Skeletal muscle satellite cell (primary cell): Measurements from ENCODE around the gene FER. TPM values are rescaled to one million over a fixed set of nuclear protein-coding genes. Genes with fewer than 3 reads are reported as not detected.
"Not testable (repeated sequence)": the region's sequence is repeated elsewhere in the genome, so short reads cannot be mapped to it uniquely, and the experiment has no call there.

Experiments
- H3K27me3 ChIP-seq: 2 replicates; pipeline ENCODE4 v1.7.0; 2013; ENCODE audit warnings: low read length; ENCODE audit not compliant: control insufficient read depth, insufficient read depth
- H3K36me3 ChIP-seq: 2 replicates; pipeline ENCODE4 v1.7.0; 2013; ENCODE audit warnings: mild to moderate bottlenecking, control low read depth, low read length; ENCODE audit not compliant: insufficient read depth
- H3K4me1 ChIP-seq: 2 replicates; pipeline ENCODE4 v1.7.0; 2013; ENCODE audit warnings: low read length; ENCODE audit not compliant: control insufficient read depth, insufficient read depth
- H3K4me2 ChIP-seq: 2 replicates; pipeline ENCODE4 v1.7.0; 2013; ENCODE audit warnings: mild to moderate bottlenecking, low read length
- H3K4me3 ChIP-seq: 2 replicates; pipeline ENCODE4 v1.7.0; 2013; ENCODE audit warnings: low read length
- H3K9ac ChIP-seq: 2 replicates; pipeline ENCODE4 v1.7.0; 2013; ENCODE audit warnings: mild to moderate bottlenecking, low read depth, low read length, moderate library complexity
- H3K9me3 ChIP-seq: replicated peaks from 2 replicates; pipeline ENCODE4 v1.7.0; 2013; ENCODE audit warnings: mild to moderate bottlenecking, control low read depth, low read length
- total RNA-seq: library from RNA; depleted of rRNA; stranded (reverse); fragments of >200 nt; gene quantifications from 2 replicates; pipeline ENCODE4 v1.2.3, GENCODE V29; 2012; rRNA removed

FER gene
- 20.3 and 20.8 TPM in 2 replicates for total RNA-seq

- no peaks in the 10 kb centered on the region for H3K9me3 ChIP-seq
- H3K36me3 ChIP-seq: no peaks in the 10 kb centered on the region
- no peaks in the 10 kb centered on the region for H3K27me3 ChIP-seq
Measured at GRCh38 chr5:108747774-108748400, at the start of gene FER. Gene FER (plus strand): TSS chr5:108747897. CDS start chr5:108798183, 50,286 bp downstream.

DNA sequence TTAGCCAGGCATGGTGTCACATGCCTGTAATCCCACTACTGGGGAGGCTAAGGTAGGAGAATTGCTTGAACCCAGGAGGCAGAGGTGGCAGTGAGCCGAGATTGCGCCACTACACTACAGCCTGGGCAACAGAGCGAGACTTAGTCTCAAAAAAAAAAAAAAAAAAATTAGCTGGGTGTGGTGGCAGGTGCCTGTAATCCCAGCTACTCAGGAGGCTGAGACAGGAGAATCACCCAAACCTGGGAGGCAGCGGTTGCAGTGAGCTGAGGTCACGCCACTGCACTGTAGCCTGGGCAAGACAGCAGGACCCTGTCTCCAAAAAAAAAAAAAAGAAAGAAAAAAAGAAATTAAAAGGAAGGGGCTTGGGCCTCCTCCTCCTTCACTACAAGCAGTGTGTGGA lies 47.3 kb upstream of the FER start:
- not testable (repeated sequence) for H3K36me3 ChIP-seq, H3K27me3 ChIP-seq, H3K4me1 ChIP-seq, H3K9me3 ChIP-seq, H3K9ac ChIP-seq, H3K4me2 ChIP-seq, H3K4me3 ChIP-seq

More at GRCh38 chr5:108747774-108748400, at the start of gene FER:
- H3K4me2 ChIP-seq: peak within 1 kb of the TSS; percentile 93
- H3K4me1 ChIP-seq: peaks cover 30% of the 10 kb centered on the region
- H3K9ac ChIP-seq: peak within 1 kb of the TSS; percentile 98
- H3K4me3 ChIP-seq: peak within 1 kb of the TSS; percentile 87

GRCh38 chr5:108700930-108701329 lies 46.8 kb upstream of the FER start:
- no peaks in the 10 kb centered on the region for H3K27me3 ChIP-seq
- H3K4me1 ChIP-seq: no peaks in the 10 kb centered on the region
- no peak overlapping the region for H3K4me3 ChIP-seq
- H3K9ac ChIP-seq: no peak overlapping the region
- H3K9me3 ChIP-seq: no peaks in the 10 kb centered on the region
- H3K36me3 ChIP-seq: no peaks in the 10 kb centered on the region
- no peak overlapping the region for H3K4me2 ChIP-seq

DNA sequence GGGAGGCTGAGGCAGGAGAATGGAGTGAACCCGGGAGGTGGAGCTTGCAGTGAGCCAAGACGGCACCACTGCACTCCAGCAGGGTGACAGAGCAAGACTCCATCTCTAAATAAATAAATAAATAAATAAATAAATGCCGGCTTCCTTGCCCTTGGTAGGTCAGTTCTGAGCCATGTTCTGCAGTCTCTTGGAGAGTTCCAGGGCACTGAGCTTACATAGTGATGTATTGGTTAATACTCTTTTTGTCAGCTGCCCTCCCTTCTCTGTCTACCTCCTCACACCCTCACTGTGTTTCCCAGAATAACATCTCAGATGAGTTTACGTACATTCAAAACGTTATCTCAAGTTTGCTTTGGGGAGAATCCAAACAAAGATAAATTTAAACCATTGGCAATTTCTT lies 45.2 kb upstream of the FER start:
- H3K9ac ChIP-seq: no peak overlapping the region
- no peak overlapping the region for H3K4me3 ChIP-seq
- no peaks in the 10 kb centered on the region for H3K36me3 ChIP-seq

GRCh38 chr5:108703313-108703712 lies 44.4 kb upstream of the FER start:
- Histone ChIP-seq H3K9me3 (no peaks in the 10 kb centered on the region), H3K4me2 (no peak overlapping the region), H3K4me1 (no peaks in the 10 kb centered on the region), H3K36me3 (no peaks in the 10 kb centered on the region), H3K27me3 (no peaks in the 10 kb centered on the region), H3K4me3 (no peak overlapping the region), H3K9ac (no peak overlapping the region)

More for the DNA sequence above, 45.2 kb upstream of the FER start:
- no peaks in the 10 kb centered on the region for H3K9me3 ChIP-seq
- no peak overlapping the region for H3K4me2 ChIP-seq
- H3K27me3 ChIP-seq: no peaks in the 10 kb centered on the region
- no peaks in the 10 kb centered on the region for H3K4me1 ChIP-seq

DNA sequence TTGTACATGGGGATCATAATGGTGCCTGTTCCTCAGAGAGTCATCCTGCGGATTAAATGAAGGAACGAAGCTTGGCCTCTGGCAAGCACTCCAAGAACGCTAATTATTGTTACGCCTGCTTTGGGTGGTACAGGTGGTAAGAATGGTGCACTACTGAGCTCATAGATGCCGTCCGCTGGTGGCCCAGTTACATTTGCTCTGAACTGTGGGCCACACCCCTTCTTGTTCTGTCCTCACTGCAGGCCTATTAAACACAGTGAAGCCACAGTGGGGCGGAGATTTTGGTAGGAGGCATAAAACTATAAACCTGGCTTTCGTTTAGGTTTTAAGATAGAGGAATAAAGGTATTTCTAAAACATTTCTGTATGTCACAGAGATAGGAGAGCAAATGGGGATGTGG lies 40.6 kb upstream of the FER start:
- Histone ChIP-seq H3K4me1 (no peaks in the 10 kb centered on the region), H3K27me3 (no peaks in the 10 kb centered on the region), H3K4me3 (no peak overlapping the region), H3K4me2 (no peak overlapping the region), H3K36me3 (no peaks in the 10 kb centered on the region), H3K9me3 (no peaks in the 10 kb centered on the region), H3K9ac (no peak overlapping the region)

DNA sequence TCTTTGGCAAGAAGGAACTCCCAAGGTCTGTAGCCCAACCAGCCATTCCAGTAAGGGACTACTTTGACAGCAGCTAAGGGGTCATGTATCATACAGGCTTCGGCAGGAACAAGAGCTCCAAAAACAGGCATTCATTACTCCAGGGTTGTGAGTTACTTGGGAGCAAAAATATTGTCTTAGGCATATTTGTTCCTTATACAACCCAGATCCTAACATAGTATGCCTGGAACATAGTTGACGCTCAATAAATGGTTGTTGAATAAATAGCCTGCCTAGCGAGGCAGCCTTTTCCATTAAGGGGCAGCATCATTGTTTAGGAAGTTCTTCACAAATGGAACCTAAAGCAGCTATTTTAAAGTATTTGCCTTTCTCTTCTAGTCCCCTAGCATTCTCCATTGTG lies 35.8 kb upstream of the FER start:
- H3K36me3 ChIP-seq: no peaks in the 10 kb centered on the region
- H3K9me3 ChIP-seq: no peaks in the 10 kb centered on the region
- H3K4me3 ChIP-seq: no peak overlapping the region
- no peaks in the 10 kb centered on the region for H3K4me1 ChIP-seq
- no peaks in the 10 kb centered on the region for H3K27me3 ChIP-seq
- no peak overlapping the region for H3K9ac ChIP-seq
- H3K4me2 ChIP-seq: no peak overlapping the region

DNA sequence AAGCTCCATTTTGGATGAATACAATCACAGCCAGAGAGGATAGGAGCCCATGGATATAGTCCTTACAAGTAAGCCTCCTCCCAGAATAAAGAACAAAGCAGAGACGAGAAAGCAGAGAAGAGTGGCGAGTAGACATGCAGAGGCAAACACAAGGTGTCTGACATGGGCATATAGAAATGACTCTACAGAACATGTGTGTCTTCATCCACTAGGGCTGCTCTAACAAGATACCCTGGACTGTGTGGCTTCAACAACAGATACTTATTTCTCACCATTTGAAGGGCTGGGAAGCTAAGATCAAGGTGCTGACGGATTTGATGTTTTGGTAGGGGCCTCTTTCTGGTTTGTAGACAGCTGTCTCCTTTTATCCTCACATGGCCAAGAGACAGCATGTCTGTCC lies 32.3 kb upstream of the FER start:
- Histone ChIP-seq H3K9ac (no peak overlapping the region), H3K4me1 (no peaks in the 10 kb centered on the region), H3K4me2 (no peak overlapping the region), H3K4me3 (no peak overlapping the region), H3K36me3 (no peaks in the 10 kb centered on the region), H3K27me3 (no peaks in the 10 kb centered on the region), H3K9me3 (no peaks in the 10 kb centered on the region)

GRCh38 chr5:108720391-108720790 lies 27.3 kb upstream of the FER start:
- Histone ChIP-seq H3K4me2 (no peak overlapping the region), H3K4me1 (no peaks in the 10 kb centered on the region), H3K4me3 (no peak overlapping the region), H3K27me3 (no peaks in the 10 kb centered on the region), H3K36me3 (no peaks in the 10 kb centered on the region), H3K9ac (no peak overlapping the region), H3K9me3 (no peaks in the 10 kb centered on the region)

DNA sequence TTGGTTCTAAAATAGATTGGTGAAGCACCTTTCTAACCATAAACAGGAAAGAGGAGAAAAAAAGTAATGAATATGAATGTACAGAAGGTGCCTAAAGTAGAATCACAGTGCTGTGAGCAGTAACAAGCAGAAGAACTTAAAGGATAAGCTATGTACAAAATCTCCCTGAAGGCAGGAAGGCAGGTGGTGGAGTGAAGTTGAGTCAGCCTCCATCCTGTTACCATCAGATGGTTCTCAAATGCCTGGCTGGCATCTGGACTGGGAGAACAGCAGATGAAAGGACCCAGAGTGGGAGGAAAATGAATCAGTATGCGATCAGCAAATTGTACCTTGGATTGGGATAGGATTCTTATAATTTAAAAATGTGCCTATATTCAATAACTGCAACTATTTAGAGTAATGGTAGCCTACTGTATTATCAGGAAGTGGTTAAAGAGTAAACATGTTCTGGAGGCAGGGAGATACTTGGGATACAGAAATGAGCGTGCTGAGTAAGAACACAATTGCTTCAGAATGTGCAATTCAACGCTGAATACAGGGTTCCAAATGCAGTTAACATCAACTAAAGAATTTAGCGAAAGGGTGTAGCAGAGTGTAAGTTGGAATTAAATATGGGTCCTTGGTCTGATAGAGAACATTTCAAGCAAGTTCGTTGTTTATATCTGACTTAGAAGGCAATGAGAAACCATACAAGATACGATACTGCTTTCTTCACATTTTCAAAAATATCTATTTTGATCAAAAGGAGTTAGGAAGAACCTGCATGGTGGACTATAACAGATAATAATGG lies 21.1 kb upstream of the FER start:
- Histone ChIP-seq H3K9me3 (no peaks in the 10 kb centered on the region), H3K27me3 (no peaks in the 10 kb centered on the region), H3K9ac (no peak overlapping the region), H3K4me3 (peak overlapping the region; percentile 85), H3K4me1 (peaks cover 25% of the 10 kb centered on the region), H3K4me2 (peak overlapping the region; percentile 91), H3K36me3 (no peaks in the 10 kb centered on the region)

DNA sequence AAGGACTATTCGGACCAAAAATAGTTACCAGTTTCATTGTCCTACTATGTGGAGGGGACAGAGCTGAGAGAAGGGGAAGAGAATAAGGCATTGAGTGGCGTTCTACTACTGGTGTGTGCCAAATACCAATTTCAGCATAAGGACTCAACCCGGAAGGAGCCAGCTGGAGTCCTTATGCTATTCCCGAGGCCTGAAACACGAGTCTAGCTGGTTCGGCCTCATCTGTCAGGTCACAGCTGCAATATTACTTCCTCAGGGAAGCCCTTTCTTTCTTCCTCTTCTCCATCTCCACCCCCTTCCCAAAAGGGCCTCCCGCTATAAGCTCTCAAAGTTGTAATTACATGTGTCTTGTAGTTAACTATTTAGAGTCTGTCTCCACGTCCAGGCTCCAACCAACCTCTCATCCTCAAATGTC lies 20.5 kb upstream of the FER start:
- Histone ChIP-seq H3K36me3 (no peaks in the 10 kb centered on the region), H3K9ac (peak overlapping the region; percentile 94), H3K4me2 (peak overlapping the region; percentile 91), H3K9me3 (no peaks in the 10 kb centered on the region), H3K4me3 (peak overlapping the region; percentile 85), H3K27me3 (no peaks in the 10 kb centered on the region), H3K4me1 (peaks cover 25% of the 10 kb centered on the region)
